H9 (cell line): ENCODE results near the gene CSTPP1. TPM values are rescaled to one million over a fixed set of nuclear protein-coding genes. Genes with fewer than 3 reads are reported as not detected.
A peak's percentile ranks its signal among the peaks of the same experiment; 100 is the strongest.

Experiments
- DNase-seq: peaks from one replicate; pipeline ENCODE4 v3.0.0-alpha.2; 2017
- H2AFZ ChIP-seq: one replicate; pipeline ENCODE4 v1.6.1; 2013; ENCODE audit warnings: mild to moderate bottlenecking, low read length, control low read depth, moderate library complexity
- H2AK5ac ChIP-seq: 2 replicates; pipeline ENCODE4 v1.6.1; 2013; ENCODE audit warnings: low read length, control low read depth, mixed read lengths; ENCODE audit not compliant: insufficient read length
- H2BK120ac ChIP-seq: one replicate; pipeline ENCODE4 v1.6.1; 2013; ENCODE audit warnings: low read depth, mild to moderate bottlenecking, low read length, control low read depth, inconsistent platforms; ENCODE audit not compliant: poor library complexity, severe bottlenecking
- H2BK12ac ChIP-seq: 2 replicates; pipeline ENCODE4 v1.6.1; 2013; ENCODE audit warnings: low read length, control low read depth, mixed read lengths, low read depth; ENCODE audit not compliant: insufficient read length
- H2BK15ac ChIP-seq: 2 replicates; pipeline ENCODE4 v1.6.1; 2013; ENCODE audit warnings: low read depth, low read length, control low read depth
- H2BK20ac ChIP-seq: one replicate; pipeline ENCODE4 v1.6.1; 2013; ENCODE audit warnings: low read depth, mild to moderate bottlenecking, low read length, control low read depth, inconsistent platforms; ENCODE audit not compliant: poor library complexity, severe bottlenecking
- H2BK5ac ChIP-seq: 2 replicates; pipeline ENCODE4 v1.6.1; 2013; ENCODE audit warnings: low read length, control low read depth, mixed read lengths; ENCODE audit not compliant: insufficient read length
- H3K14ac ChIP-seq: 2 replicates; pipeline ENCODE4 v1.6.1; 2013; ENCODE audit warnings: low read length, control low read depth; ENCODE audit not compliant: insufficient read depth
- H3K18ac ChIP-seq: 2 replicates; pipeline ENCODE4 v1.6.1; 2013; ENCODE audit warnings: low read depth, mild to moderate bottlenecking, mixed read lengths, low read length, control low read depth; ENCODE audit not compliant: insufficient read length
- H3K23ac ChIP-seq: 2 replicates; pipeline ENCODE4 v1.6.1; 2013; ENCODE audit warnings: low read length, control low read depth, mixed read lengths, low read depth; ENCODE audit not compliant: insufficient read length
- H3K23me2 ChIP-seq: 2 replicates; pipeline ENCODE4 v1.6.1; 2013; ENCODE audit warnings: low read depth, mild to moderate bottlenecking, mixed read lengths, low read length, control low read depth; ENCODE audit not compliant: insufficient read length, poor library complexity, severe bottlenecking
- H3K27ac ChIP-seq: 2 replicates; pipeline ENCODE4 v1.5.1; 2013; ENCODE audit warnings: low read length, control low read depth, mixed read lengths, low read depth; ENCODE audit not compliant: insufficient read length
- H3K27me3 ChIP-seq: 2 replicates; pipeline ENCODE4 v1.6.1; 2013; ENCODE audit warnings: low read length, control low read depth, inconsistent platforms; ENCODE audit not compliant: insufficient read depth
- H3K4ac ChIP-seq: 2 replicates; pipeline ENCODE4 v1.6.1; 2013; ENCODE audit warnings: low read depth, mild to moderate bottlenecking, control low read depth, inconsistent platforms, low read length, moderate library complexity
- H3K4me1 ChIP-seq: 2 replicates; pipeline ENCODE4 v1.6.1; 2013; ENCODE audit warnings: low read length, control low read depth, inconsistent platforms; ENCODE audit not compliant: insufficient read depth
- H3K4me2 ChIP-seq: 2 replicates; pipeline ENCODE4 v1.6.1; 2013; ENCODE audit warnings: low read length, control low read depth, mixed read lengths; ENCODE audit not compliant: insufficient read length, insufficient read depth
- H3K56ac ChIP-seq: 2 replicates; pipeline ENCODE4 v1.6.1; 2013; ENCODE audit warnings: low read depth, mild to moderate bottlenecking, mixed read lengths, low read length, control low read depth; ENCODE audit not compliant: insufficient read length
- H3K79me1 ChIP-seq: 2 replicates; pipeline ENCODE4 v1.6.1; 2013; ENCODE audit warnings: low read depth, mild to moderate bottlenecking, moderate library complexity, low read length, control low read depth, inconsistent platforms; ENCODE audit not compliant: insufficient read depth, poor library complexity, severe bottlenecking
- H3K79me2 ChIP-seq: 2 replicates; pipeline ENCODE4 v1.6.1; 2013; ENCODE audit warnings: low read length, control low read depth, inconsistent platforms; ENCODE audit not compliant: insufficient read depth
- H3K9ac ChIP-seq: 2 replicates; pipeline ENCODE4 v1.6.1; 2013; ENCODE audit warnings: low read length, control low read depth, mixed read lengths; ENCODE audit not compliant: insufficient read length; ENCODE audit errors: extremely low read depth
- H3K9me3 ChIP-seq: one replicate; pipeline ENCODE4 v1.6.1; 2013; ENCODE audit warnings: low read depth, low read length, inconsistent platforms; ENCODE audit not compliant: control insufficient read depth
- H3T11ph ChIP-seq: one replicate; pipeline ENCODE4 v1.6.1; 2013; ENCODE audit warnings: mild to moderate bottlenecking, low read length, control low read depth, inconsistent platforms
- H4K20me1 ChIP-seq: one replicate; pipeline ENCODE4 v1.6.1; 2013; ENCODE audit not compliant: control insufficient read depth, insufficient read length, insufficient read depth
- H4K5ac ChIP-seq: 2 replicates; pipeline ENCODE4 v1.6.1; 2013; ENCODE audit warnings: low read depth, mild to moderate bottlenecking, mixed read lengths, low read length, control low read depth; ENCODE audit not compliant: insufficient read length
- H4K8ac ChIP-seq: replicated peaks from 2 replicates; pipeline ENCODE4 v1.6.1; 2013; ENCODE audit warnings: low read length, control low read depth, mixed read lengths, low read depth; ENCODE audit not compliant: insufficient read length
- H4K91ac ChIP-seq: 2 replicates; pipeline ENCODE4 v1.6.1; 2013; ENCODE audit warnings: low read depth, mild to moderate bottlenecking, moderate library complexity, mixed read lengths, low read length, control low read depth; ENCODE audit not compliant: insufficient read length
- H3K27ac Mint-ChIP-seq, 3 experiments: 2 replicates in 2 of 3; 3 replicates in 1 of 3; pipeline ENCODE4 v1.8.0; 2020 to 2021; ENCODE audit warnings: mixed read lengths in 3 of 3, mild to moderate bottlenecking in 1 of 3, moderate library complexity in 1 of 3
- H3K27me3 Mint-ChIP-seq: 2 replicates; pipeline ENCODE4 v1.8.0; 2021; ENCODE audit warnings: low read depth, mild to moderate bottlenecking, moderate library complexity, mixed read lengths
- H3K36me3 Mint-ChIP-seq, 3 experiments: 2 replicates in 2 of 3; 3 replicates in 1 of 3; pipeline ENCODE4 v1.8.0; 2020 to 2021; ENCODE audit warnings: low read depth in 3 of 3, mixed read lengths in 3 of 3; ENCODE audit not compliant: insufficient read depth in 1 of 3
- H3K4me1 Mint-ChIP-seq, 2 experiments: 2 replicates each; pipeline ENCODE4 v1.8.0; 2020; ENCODE audit warnings: mixed read lengths in 2 of 2
- H3K4me3 Mint-ChIP-seq, 2 experiments: 2 replicates in 1 of 2; 3 replicates in 1 of 2; pipeline ENCODE4 v1.8.0; 2020 to 2021; ENCODE audit warnings: mild to moderate bottlenecking in 2 of 2, mixed read lengths in 2 of 2, moderate library complexity in 1 of 2
- H3K9me3 Mint-ChIP-seq, 2 experiments: 2 replicates in 1 of 2; 3 replicates in 1 of 2; pipeline ENCODE4 v1.8.0; 2020; ENCODE audit warnings: mild to moderate bottlenecking in 2 of 2, mixed read lengths in 2 of 2, moderate library complexity in 1 of 2
- CTCF ChIP-seq: fragments of 200-600 bp; sonication (generic); conservative IDR thresholded peaks from 3 replicates; pipeline ENCODE4 v1.8.0; 2021; ENCODE audit warnings: antibody characterized with exemption, mild to moderate bottlenecking
- WGBS: extraction: QIAGEN DNeasy Blood & Tissue Kit; methylation state at CpG from one replicate; pipeline ENCODE4 v1.1.7; 2013; ENCODE audit warnings: missing lambda C conversion rate, low lambda C conversion rate, mixed read lengths; ENCODE audit not compliant: insufficient read length; ENCODE audit errors: extremely low coverage; 5-methylcytosine and 5-hydroxymethylcytosine counted together
- total RNA-seq: library from RNA; stranded (reverse); gene quantifications from 2 replicates; pipeline ENCODE4 v1.2.1, GENCODE V29; 2021

The CSTPP1 gene
- total RNA-seq, 1 experiment from 2014 or later, result 21.2 TPM

- H3K18ac ChIP-seq, result no peak overlapping the region
- no peaks in the 10 kb centered on the region for H4K20me1 ChIP-seq
- no peak overlapping the region for H4K91ac ChIP-seq
- H2BK15ac ChIP-seq, result no peak overlapping the region
- no peak for DNase-seq
- H3K27me3 ChIP-seq, result no peaks in the 10 kb centered on the region
- H3K36me3 Mint-ChIP-seq, result peaks cover 0 to 3% (median 0%) of the 10 kb centered on the region in 3 experiments; a peak in 1 of 7 replicates
- H3K23me2 ChIP-seq, result no peaks in the 10 kb centered on the region
- no peak overlapping the region for H2AFZ ChIP-seq
- H3K4me1 ChIP-seq, result no peaks in the 10 kb centered on the region
- H2AK5ac ChIP-seq, result no peak overlapping the region
- no peak overlapping the region for H2BK20ac ChIP-seq
- H3K56ac ChIP-seq, result no peak overlapping the region
- no peaks in the 10 kb centered on the region for H3K27me3 Mint-ChIP-seq
- H3K27ac Mint-ChIP-seq, result peak overlapping the region in 2 of 3 experiments; percentile 0 to 28; a peak in 3 of 7 replicates
- no peak overlapping the region for H4K8ac ChIP-seq
- no peak overlapping the region for H4K5ac ChIP-seq
- H3K79me2 ChIP-seq, result no peaks in the 10 kb centered on the region
- no peak overlapping the region for H3K4ac ChIP-seq
- H3K27ac ChIP-seq, result no peak overlapping the region
- H3K79me1 ChIP-seq, result no peaks in the 10 kb centered on the region
- no peak overlapping the region for H3K4me2 ChIP-seq
- peaks cover 10 to 13% of the 10 kb centered on the region in 2 experiments for H3K4me1 Mint-ChIP-seq
- no peak overlapping the region for H2BK5ac ChIP-seq
- no peak overlapping the region for H2BK120ac ChIP-seq
- no peak for TF ChIP-seq CTCF
- no peaks in the 10 kb centered on the region for H3K9me3 ChIP-seq
- H3K14ac ChIP-seq, result peak overlapping the region; percentile 51; the same call in 1 of the 2 replicates
- no peak overlapping the region for H2BK12ac ChIP-seq
- no CpG with 5 or more reads among the region's 2 CpGs for WGBS
- no peak overlapping the region for H3T11ph ChIP-seq
- H3K4me3 Mint-ChIP-seq, result no peak overlapping the region
- no peaks in the 10 kb centered on the region for H3K9me3 Mint-ChIP-seq
- no peak overlapping the region for H3K9ac ChIP-seq
- H3K23ac ChIP-seq, result no peak overlapping the region
Measured at GRCh38 chr11:47147250-47147649, 210.7 kb downstream of the CSTPP1 start.
